Gastroesophageal sphincter (tissue), 4 donors: ENCODE data around the gene MPG. TPM values are rescaled to one million over a fixed set of nuclear protein-coding genes. Genes with fewer than 3 reads are reported as not detected.
A peak's percentile ranks its signal among the peaks of the same experiment; 100 is the strongest.

ENCODE experiments used
- ATAC-seq: fragments of 150-250 bp; one replicate; pipeline ENCODE4 v1.9.1; 2016; ENCODE audit warnings: mild to moderate bottlenecking, moderate library complexity
- H3K27ac ChIP-seq, 4 donors: fragments of 200-600 bp; sonication (generic) in 3 of 4; 1 replicate in 3 of 4; 2 replicates in 1 of 4; pipeline ENCODE4 v1.5.1; 2016 to 2019
- H3K27me3 ChIP-seq: fragments of 200-600 bp; sonication (generic); one replicate; pipeline ENCODE4 v1.5.1; 2019
- H3K36me3 ChIP-seq, 2 donors: fragments of 200-600 bp; sonication (generic); one replicate each; pipeline ENCODE4 v1.5.1; 2019; ENCODE audit warnings: control low read depth in 1 of 2
- H3K4me1 ChIP-seq, 3 donors: fragments of 200-600 bp; sonication (generic); 1 replicate in 2 of 3; 2 replicates in 1 of 3; pipeline ENCODE4 v1.5.1; 2016 to 2019; ENCODE audit warnings: control low read depth in 2 of 3
- H3K4me3 ChIP-seq, 2 donors: fragments of 200-600 bp; sonication (generic); one replicate each; pipeline ENCODE4 v1.5.1; 2019; ENCODE audit warnings: mild to moderate bottlenecking in 1 of 2, moderate library complexity in 1 of 2
- H3K9me3 ChIP-seq, 3 donors: fragments of 200-600 bp; sonication (generic); one replicate each; pipeline ENCODE4 v1.5.1; 2017 to 2019; ENCODE audit warnings: control low read depth in 2 of 3
- CTCF ChIP-seq, 4 experiments: fragments of 200-600 bp in 2 of 4; fragments of 450-650 bp in 2 of 4; sonication (generic) in 1 of 4; IDR thresholded peaks; one replicate each; pipeline ENCODE4 v1.5.1; 2017 to 2019; ENCODE audit warnings: antibody characterized with exemption in 4 of 4, mild to moderate bottlenecking in 2 of 4, moderate library complexity in 2 of 4
- EP300 ChIP-seq: sonication (generic); formaldehyde crosslinking; IDR thresholded peaks from one replicate; pipeline ENCODE4 v1.6.1; 2017; ENCODE audit warnings: antibody characterized with exemption, mild to moderate bottlenecking
- POLR2A ChIP-seq, 2 donors: fragments of 450-650 bp; IDR thresholded peaks; one replicate each; pipeline ENCODE4 v1.6.1; 2017; ENCODE audit warnings: antibody characterized with exemption in 2 of 2, mild to moderate bottlenecking in 2 of 2, moderate library complexity in 1 of 2
- POLR2AphosphoS5 ChIP-seq: sonication (generic); formaldehyde crosslinking; IDR thresholded peaks from one replicate; pipeline ENCODE4 v1.6.1; 2017; ENCODE audit warnings: antibody characterized with exemption
- WGBS, 2 donors: methylation state at CpG; one replicate each; pipeline ENCODE4 v1.1.5; 2018; ENCODE audit warnings: low coverage in 1 of 2; 5-methylcytosine and 5-hydroxymethylcytosine counted together
- total RNA-seq, 4 donors: library from RNA; depleted of rRNA; stranded (reverse); fragments of >200 nt; gene quantifications; one replicate each; pipeline ENCODE4 v1.1.0, GENCODE V29; 2016

Gene MPG
- total RNA-seq, 4 donors from 2014 or later: 57.4 to 114 (median 92.4) TPM

GRCh38 chr16:86483-86952 lies 8.5 kb downstream of the MPG start:
- Histone ChIP-seq H3K9me3 (no peaks in the 10 kb centered on the region), H3K4me1 (peaks cover 0 to 41% (median 25%) of the 10 kb centered on the region in 3 donors), H3K27me3 (no peaks in the 10 kb centered on the region), H3K27ac (peak overlapping the region in 1 of 4 donors; percentile 68), H3K36me3 (peaks cover 0 to 85% of the 10 kb centered on the region in 2 donors), H3K4me3 (no peak overlapping the region)
- ATAC-seq: no peak
- WGBS, 2 donors: 74% methylated on average over 5 of the region's 23 CpGs; no CpG with 5 or more reads in 1 of the 2 donors
- no peak for TF ChIP-seq POLR2A (IDR thresholded peaks at IDR 0.05)
- TF ChIP-seq POLR2AphosphoS5: no peak

GRCh38 chr16:88613-89012 lies 10.6 kb downstream of the MPG start:
- no peak overlapping the region for H3K27ac ChIP-seq
- H3K36me3 ChIP-seq: peaks cover 0 to 84% of the 10 kb centered on the region in 2 donors
- no peak overlapping the region for H3K4me3 ChIP-seq
- TF ChIP-seq CTCF (IDR thresholded peaks at IDR 0.05) (no peak), EP300 (no peak), POLR2A (IDR thresholded peaks at IDR 0.05) (no peak)
- no peak for ATAC-seq
- no peaks in the 10 kb centered on the region for H3K27me3 ChIP-seq
- WGBS, 2 donors: 80% methylated on average over 2 of the region's 14 CpGs; no CpG with 5 or more reads in 1 of the 2 donors
- peaks cover 0 to 46% (median 25%) of the 10 kb centered on the region in 3 donors for H3K4me1 ChIP-seq
- H3K9me3 ChIP-seq: no peaks in the 10 kb centered on the region

- Histone ChIP-seq H3K9me3 (no peaks in the 10 kb centered on the region), H3K27me3 (no peaks in the 10 kb centered on the region), H3K4me1 (peaks cover 0 to 35% (median 15%) of the 10 kb centered on the region in 3 donors), H3K36me3 (peaks cover 0 to 83% of the 10 kb centered on the region in 2 donors), H3K4me3 (no peak overlapping the region), H3K27ac (no peak overlapping the region)
- ATAC-seq: no peak
- 80 to 90% methylated on average over 1 to 8 of the region's 30 CpGs for WGBS, 2 donors
- TF ChIP-seq EP300 (no peak), POLR2AphosphoS5 (no peak), POLR2A (IDR thresholded peaks at IDR 0.05) (no peak), CTCF (IDR thresholded peaks at IDR 0.05) (no peak)
Observed at GRCh38 chr16:89391-90302, 11.6 kb downstream of the MPG start.

GRCh38 chr16:91484-91883 lies 13.5 kb downstream of the MPG start:
- 61% methylated on average over 6 of the region's 9 CpGs; no CpG with 5 or more reads in 1 of the 2 donors for WGBS, 2 donors
- Histone ChIP-seq H3K4me3 (no peak overlapping the region), H3K4me1 (peaks cover 0 to 18% (median 0%) of the 10 kb centered on the region in 3 donors), H3K9me3 (no peaks in the 10 kb centered on the region), H3K27ac (peak overlapping the region in 2 of 4 donors; percentile 34 to 35), H3K27me3 (no peaks in the 10 kb centered on the region), H3K36me3 (peaks cover 0 to 68% of the 10 kb centered on the region in 2 donors)
- TF ChIP-seq POLR2A (IDR thresholded peaks at IDR 0.05) (no peak), POLR2AphosphoS5 (no peak), CTCF (IDR thresholded peaks at IDR 0.05) (no peak), EP300 (no peak)
- no peak for ATAC-seq

- Histone ChIP-seq H3K4me3 (no peak overlapping the region), H3K36me3 (peaks cover 0 to 60% of the 10 kb centered on the region in 2 donors), H3K27ac (peak overlapping the region in 1 of 4 donors; percentile 35), H3K4me1 (peaks cover 0 to 29% (median 0%) of the 10 kb centered on the region in 3 donors), H3K9me3 (no peaks in the 10 kb centered on the region), H3K27me3 (no peaks in the 10 kb centered on the region)
- ATAC-seq: no peak
- no peak for TF ChIP-seq CTCF (IDR thresholded peaks at IDR 0.05)
- TF ChIP-seq POLR2A (IDR thresholded peaks at IDR 0.05): no peak
- TF ChIP-seq EP300: no peak
- no peak for TF ChIP-seq POLR2AphosphoS5
- WGBS, 2 donors: 40% methylated on average over 1 of the region's 15 CpGs; no CpG with 5 or more reads in 1 of the 2 donors
Observed at GRCh38 chr16:92431-93339, 14.7 kb downstream of the MPG start.
